ENCODE data around the gene CACNA1S.

The CACNA1S gene

DNA sequence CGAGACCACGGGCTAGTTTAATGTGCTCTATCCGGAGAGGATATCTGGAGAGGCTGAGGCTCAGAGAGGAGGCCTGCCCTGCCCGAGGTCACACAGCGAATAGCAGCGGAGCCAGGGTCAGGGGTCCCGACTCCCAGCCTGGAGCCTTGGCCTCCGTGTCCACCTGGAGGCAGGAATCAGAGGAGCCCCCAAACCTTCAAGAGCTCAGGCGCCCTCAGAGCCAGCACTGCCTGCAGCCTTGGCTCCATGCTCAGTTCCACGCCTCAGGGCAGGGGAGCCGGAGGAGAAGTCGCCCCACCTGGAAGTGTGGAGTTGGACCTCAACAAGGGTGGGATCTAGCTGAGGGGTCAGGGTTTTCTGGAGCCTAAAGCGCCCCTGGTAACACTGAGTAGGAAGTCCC is 16.7 kb upstream of the CACNA1S start:
- Histone ChIP-seq H3K4me2 (ENCODE audit: low read length) (no peak overlapping the region), H3K27ac (ENCODE audit: low read depth, low read length) (no peak overlapping the region), H3K79me2 (ENCODE audit: control insufficient read depth, low read length) (no peaks in the 10 kb centered on the region), H3K9me2 (replicated peaks; ENCODE audit: control insufficient read depth, low read length) (no peaks in the 10 kb centered on the region), H3K4me3 (ENCODE audit: low read length) (no peak overlapping the region), H4K20me1 (ENCODE audit: control insufficient read depth, insufficient read depth, low read depth, low read length) (no peaks in the 10 kb centered on the region), H3K9me3 (ENCODE audit: control insufficient read depth, insufficient read depth, low read length) (no peaks in the 10 kb centered on the region), H3F3A (ENCODE audit: control insufficient read depth, insufficient read depth) (no peaks in the 10 kb centered on the region), H3K36me3 (ENCODE audit: control insufficient read depth, low read length) (no peaks in the 10 kb centered on the region), H3K4me1 (ENCODE audit: control insufficient read depth, low read length) (no peaks in the 10 kb centered on the region), H3K27me3 (ENCODE audit: control insufficient read depth, low read length) (peaks cover 10% of the 10 kb centered on the region; the same call in 1 of the 2 replicates)
- TF ChIP-seq, protein P1, sequence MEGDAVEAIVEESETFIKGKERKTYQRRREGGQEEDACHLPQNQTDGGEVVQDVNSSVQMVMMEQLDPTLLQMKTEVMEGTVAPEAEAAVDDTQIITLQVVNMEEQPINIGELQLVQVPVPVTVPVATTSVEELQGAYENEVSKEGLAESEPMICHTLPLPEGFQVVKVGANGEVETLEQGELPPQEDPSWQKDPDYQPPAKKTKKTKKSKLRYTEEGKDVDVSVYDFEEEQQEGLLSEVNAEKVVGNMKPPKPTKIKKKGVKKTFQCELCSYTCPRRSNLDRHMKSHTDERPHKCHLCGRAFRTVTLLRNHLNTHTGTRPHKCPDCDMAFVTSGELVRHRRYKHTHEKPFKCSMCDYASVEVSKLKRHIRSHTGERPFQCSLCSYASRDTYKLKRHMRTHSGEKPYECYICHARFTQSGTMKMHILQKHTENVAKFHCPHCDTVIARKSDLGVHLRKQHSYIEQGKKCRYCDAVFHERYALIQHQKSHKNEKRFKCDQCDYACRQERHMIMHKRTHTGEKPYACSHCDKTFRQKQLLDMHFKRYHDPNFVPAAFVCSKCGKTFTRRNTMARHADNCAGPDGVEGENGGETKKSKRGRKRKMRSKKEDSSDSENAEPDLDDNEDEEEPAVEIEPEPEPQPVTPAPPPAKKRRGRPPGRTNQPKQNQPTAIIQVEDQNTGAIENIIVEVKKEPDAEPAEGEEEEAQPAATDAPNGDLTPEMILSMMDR (IDR thresholded peaks at IDR 0.05; ENCODE audit: low read depth, low read length, poor library complexity, severe bottlenecking): no peak
- TF ChIP-seq EZH2phosphoT487 (IDR thresholded peaks at IDR 0.05; ENCODE audit: borderline replicate concordance, low read length): no peak

DNA sequence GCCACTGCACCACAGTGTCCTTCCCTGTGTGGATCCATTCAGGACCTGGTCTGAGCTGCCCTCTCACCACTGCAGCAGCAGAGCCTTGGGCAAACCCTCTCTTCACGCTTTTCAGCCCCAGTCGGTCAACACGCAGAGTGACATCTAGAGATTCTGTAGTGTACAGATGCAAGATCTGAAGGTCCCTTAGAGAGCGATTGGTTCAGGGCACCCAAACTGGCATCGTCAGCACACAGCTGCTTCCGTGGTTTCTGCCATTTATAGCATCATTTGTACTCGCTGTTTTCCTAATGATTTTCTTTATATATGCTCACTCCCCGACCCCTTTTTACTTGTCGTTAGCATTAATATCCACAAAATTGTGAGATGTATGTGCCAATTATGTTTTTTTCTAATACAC is 16.2 kb upstream of the CACNA1S start:
- Histone ChIP-seq H3K9me3 (ENCODE audit: control insufficient read depth, insufficient read depth, low read length) (no peaks in the 10 kb centered on the region), H3K4me1 (ENCODE audit: control insufficient read depth, low read length) (no peaks in the 10 kb centered on the region), H4K20me1 (ENCODE audit: control insufficient read depth, insufficient read depth, low read depth, low read length) (no peaks in the 10 kb centered on the region), H3K79me2 (ENCODE audit: control insufficient read depth, low read length) (no peaks in the 10 kb centered on the region), H3F3A (ENCODE audit: control insufficient read depth, insufficient read depth) (no peaks in the 10 kb centered on the region), H3K27me3 (ENCODE audit: control insufficient read depth, low read length) (peaks cover 15% of the 10 kb centered on the region; the same call in 1 of the 2 replicates), H3K4me2 (ENCODE audit: low read length) (no peak overlapping the region), H3K27ac (ENCODE audit: low read depth, low read length) (no peak overlapping the region), H3K36me3 (ENCODE audit: control insufficient read depth, low read length) (no peaks in the 10 kb centered on the region), H3K4me3 (ENCODE audit: low read length) (no peak overlapping the region), H3K9me2 (replicated peaks; ENCODE audit: control insufficient read depth, low read length) (no peaks in the 10 kb centered on the region)
- TF ChIP-seq, protein P1 (IDR thresholded peaks at IDR 0.05; ENCODE audit: low read depth, low read length, poor library complexity, severe bottlenecking): no peak

DNA sequence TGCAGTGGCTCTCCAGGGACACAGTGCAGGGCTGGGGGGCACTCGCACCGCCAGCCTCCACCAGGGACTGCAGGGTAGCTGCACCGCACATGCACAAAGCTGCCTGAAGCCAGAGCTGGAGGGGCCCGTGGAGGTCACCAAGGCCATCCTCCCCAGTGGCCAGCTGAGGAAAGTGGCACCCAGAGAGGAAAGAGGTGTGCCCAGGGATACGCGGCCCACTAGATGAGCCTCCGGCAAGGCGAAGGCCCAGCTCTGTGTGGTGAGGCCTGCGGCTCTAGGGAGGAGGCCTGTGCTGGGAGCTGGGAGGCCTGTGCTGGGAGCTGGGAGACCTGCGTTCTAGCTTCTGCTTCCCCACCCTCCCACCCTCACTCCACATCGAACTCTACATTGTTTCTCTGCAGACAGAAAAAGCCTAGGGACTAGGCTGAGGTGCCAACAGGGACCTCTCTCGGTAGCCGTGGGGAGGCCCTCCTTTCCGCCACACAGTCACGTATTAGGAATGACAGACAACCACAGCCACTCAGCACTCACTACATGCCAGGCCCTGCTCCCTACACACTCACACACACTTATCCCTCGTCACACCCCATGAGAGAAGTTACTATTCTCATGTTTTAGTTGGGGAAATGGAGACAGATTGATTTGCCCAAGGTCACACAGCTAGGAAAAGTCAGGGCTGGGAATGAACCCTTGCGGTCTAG is 15.7 kb upstream of the CACNA1S start:
- Histone ChIP-seq H3K27ac (ENCODE audit: low read depth, low read length) (no peak overlapping the region), H3K79me2 (ENCODE audit: control insufficient read depth, low read length) (no peaks in the 10 kb centered on the region), H3K36me3 (ENCODE audit: control insufficient read depth, low read length) (no peaks in the 10 kb centered on the region), H3K4me1 (ENCODE audit: control insufficient read depth, low read length) (no peaks in the 10 kb centered on the region), H3K27me3 (ENCODE audit: control insufficient read depth, low read length) (peaks cover 20% of the 10 kb centered on the region; the same call in 1 of the 2 replicates), H3K4me2 (ENCODE audit: low read length) (no peak overlapping the region), H3K4me3 (ENCODE audit: low read length) (no peak overlapping the region), H4K20me1 (ENCODE audit: control insufficient read depth, insufficient read depth, low read depth, low read length) (no peaks in the 10 kb centered on the region), H3K9me3 (ENCODE audit: control insufficient read depth, insufficient read depth, low read length) (no peaks in the 10 kb centered on the region), H3F3A (ENCODE audit: control insufficient read depth, insufficient read depth) (no peaks in the 10 kb centered on the region), H3K9me2 (replicated peaks; ENCODE audit: control insufficient read depth, low read length) (no peaks in the 10 kb centered on the region)
- TF ChIP-seq, protein P1 (IDR thresholded peaks at IDR 0.05; ENCODE audit: low read depth, low read length, poor library complexity, severe bottlenecking): no peak
- TF ChIP-seq EZH2phosphoT487 (IDR thresholded peaks at IDR 0.05; ENCODE audit: borderline replicate concordance, low read length): no peak
